SK-N-SH (cell line): ENCODE measurements around the gene NUMBL. TPM values are rescaled to one million over a fixed set of nuclear protein-coding genes. Genes with fewer than 3 reads are reported as not detected.

Experiments used
- CTCF ChIA-PET: fragments of 300-600, 350-600 bp; formaldehyde crosslinking; extraction: SDS; loops from one replicate; lab custom pipeline; 2021; lab: Yijun Ruan, JAX
- POLR2A ChIA-PET: fragments of 350-600 bp; sonication (Branson Sonifier 250); formaldehyde crosslinking; extraction: SDS; loops from one replicate; lab custom pipeline; 2020; ENCODE audit warnings: antibody characterized with exemption, inconsistent platforms; lab: Yijun Ruan, JAX
- DNase-seq: peaks from one replicate; pipeline ENCODE4 v3.0.0; 2012
- H2AFZ ChIP-seq: fragments of 200-600 bp; sonication (generic); 2 replicates; pipeline ENCODE4 v1.8.1; 2016; ENCODE audit warnings: antibody characterized with exemption, mild to moderate bottlenecking, low read depth
- H3F3A ChIP-seq: fragments of 200-600 bp; sonication (generic); replicated peaks from 2 replicates; pipeline ENCODE3; 2016; ENCODE audit warnings: antibody characterized with exemption, mild to moderate bottlenecking; ENCODE audit not compliant: insufficient read depth
- H3K27ac ChIP-seq, 2 experiments: fragments of 200-500 bp in 1 of 2; fragments of 200-600 bp in 1 of 2; sonication (Bioruptor generic) in 1 of 2; sonication (generic), shearing (Covaris generic) in 1 of 2; 2 replicates each; pipeline versions ENCODE4 v1.5.1 to v1.6.1; 2014 to 2016; ENCODE audit warnings: low read depth in 2 of 2, inconsistent platforms in 1 of 2, low read length in 1 of 2, mild to moderate bottlenecking in 1 of 2, mixed read lengths in 1 of 2
- H3K27me3 ChIP-seq: fragments of 200-600 bp; sonication (generic), shearing (Covaris generic); 2 replicates; pipeline ENCODE4 v1.6.1; 2016; ENCODE audit warnings: mixed run types; ENCODE audit not compliant: insufficient read depth
- H3K36me3 ChIP-seq, 2 experiments: fragments of 200-500 bp in 1 of 2; fragments of 200-600 bp in 1 of 2; sonication (Bioruptor generic) in 1 of 2; sonication (generic) in 1 of 2; replicated peaks in 1 of 2; 2 replicates each; pipeline versions ENCODE3 to v1.5.1; 2014 to 2016; ENCODE audit warnings: low read length in 1 of 2, mild to moderate bottlenecking in 1 of 2; ENCODE audit not compliant: insufficient read depth in 2 of 2, control insufficient read depth in 1 of 2
- H3K4me1 ChIP-seq, 2 experiments: fragments of 200-500 bp in 1 of 2; fragments of 200-600 bp in 1 of 2; sonication (Bioruptor generic) in 1 of 2; sonication (generic), shearing (Covaris generic) in 1 of 2; 2 replicates each; pipeline versions ENCODE4 v1.5.1 to v1.6.1; 2014 to 2016; ENCODE audit warnings: low read depth in 1 of 2, low read length in 1 of 2, mixed run types in 1 of 2; ENCODE audit not compliant: insufficient read depth in 2 of 2, control insufficient read depth in 1 of 2
- H3K4me2 ChIP-seq: fragments of 200-600 bp; sonication (generic), shearing (Covaris generic); 2 replicates; pipeline ENCODE4 v1.6.1; 2017; ENCODE audit warnings: mixed run types
- H3K4me3 ChIP-seq, 2 experiments: fragments of 200-500 bp in 1 of 2; fragments of 200-600 bp in 1 of 2; sonication (Bioruptor generic) in 1 of 2; sonication (generic), shearing (Covaris generic) in 1 of 2; 2 replicates each; pipeline versions ENCODE4 v1.5.1 to v1.8.1; 2014 to 2016; ENCODE audit warnings: low read depth in 2 of 2, inconsistent platforms in 1 of 2, low read length in 1 of 2, mild to moderate bottlenecking in 1 of 2, mixed read lengths in 1 of 2, moderate library complexity in 1 of 2
- H3K79me2 ChIP-seq: fragments of 200-600 bp; sonication (generic); 2 replicates; pipeline ENCODE4 v1.8.1; 2017; ENCODE audit warnings: mild to moderate bottlenecking; ENCODE audit not compliant: insufficient read depth
- H3K9ac ChIP-seq: fragments of 200-600 bp; sonication (generic); 2 replicates; pipeline ENCODE4 v1.6.1; 2017; ENCODE audit warnings: mixed run types
- H3K9me2 ChIP-seq: fragments of 200-600 bp; sonication (generic); 2 replicates; pipeline ENCODE4 v1.6.1; 2017; ENCODE audit warnings: mixed run types
- H3K9me3 ChIP-seq: fragments of 200-600 bp; sonication (generic); 2 replicates; pipeline ENCODE4 v1.6.1; 2017; ENCODE audit warnings: mixed run types, mild to moderate bottlenecking, moderate library complexity
- H4K20me1 ChIP-seq: fragments of 200-600 bp; sonication (generic); 2 replicates; pipeline ENCODE4 v1.6.1; 2017; ENCODE audit warnings: mild to moderate bottlenecking, mixed run types; ENCODE audit not compliant: insufficient read depth
- CHD2 ChIP-seq: fragments of 150-350 bp; IDR thresholded peaks from 2 replicates; pipeline ENCODE4 v1.6.1; 2018; ENCODE audit warnings: low read length; ENCODE audit not compliant: partially characterized antibody
- EP300 ChIP-seq, 2 experiments: IDR thresholded peaks; 2 replicates each; pipeline versions ENCODE4 v1.4.0 to v1.6.1; 2012; ENCODE audit warnings: borderline replicate concordance in 1 of 2, low read depth in 1 of 2, low read length in 1 of 2
- EZH2phosphoT487 ChIP-seq: fragments of 200-600 bp; sonication (generic); IDR thresholded peaks from 2 replicates; pipeline ENCODE4 v1.6.1; 2017; ENCODE audit warnings: low read depth, mixed run types, mild to moderate bottlenecking, antibody characterized with exemption, moderate library complexity, borderline replicate concordance
- FOXJ3 ChIP-seq: sonication (generic); formaldehyde crosslinking; IDR thresholded peaks from 2 replicates; pipeline ENCODE4 v1.5.1; 2020; ENCODE audit warnings: mild to moderate bottlenecking, missing genetic modification reagents
- FOXM1 ChIP-seq: IDR thresholded peaks from 2 replicates; pipeline ENCODE4 v1.4.0; 2012; ENCODE audit warnings: low read depth, mild to moderate bottlenecking
- GABPA ChIP-seq: IDR thresholded peaks from 2 replicates; pipeline ENCODE4 v1.4.0; 2012; ENCODE audit warnings: low read depth, mild to moderate bottlenecking
- GATA2 ChIP-seq: sonication (generic); formaldehyde crosslinking; IDR thresholded peaks from 2 replicates; pipeline ENCODE4 v1.5.0; 2020; ENCODE audit warnings: mild to moderate bottlenecking, missing genetic modification reagents
- JUND ChIP-seq: IDR thresholded peaks from 2 replicates; pipeline ENCODE4 v1.4.0; 2012
- NFIC ChIP-seq: IDR thresholded peaks from 2 replicates; pipeline ENCODE4 v1.4.0; 2012; ENCODE audit warnings: borderline replicate concordance
- NRF1 ChIP-seq: IDR thresholded peaks from 2 replicates; pipeline ENCODE4 v1.6.1; 2012; ENCODE audit warnings: low read depth, mild to moderate bottlenecking, low read length
- RAD21 ChIP-seq: IDR thresholded peaks from 2 replicates; pipeline ENCODE4 v1.6.1; 2012; ENCODE audit warnings: mild to moderate bottlenecking, low read length
- RXRA ChIP-seq: IDR thresholded peaks from 2 replicates; pipeline ENCODE4 v1.4.0; 2012; ENCODE audit warnings: low read depth, mild to moderate bottlenecking, borderline replicate concordance
- SIN3A ChIP-seq: IDR thresholded peaks from 2 replicates; pipeline ENCODE4 v1.6.1; 2012; ENCODE audit warnings: low read depth, mild to moderate bottlenecking, low read length, moderate library complexity, borderline replicate concordance
- SMC3 ChIP-seq: IDR thresholded peaks from 2 replicates; pipeline ENCODE4 v1.6.1; 2012; ENCODE audit warnings: low read depth, low read length, improper control_type of control experiment
- TAF1 ChIP-seq: IDR thresholded peaks from 2 replicates; pipeline ENCODE4 v1.6.1; 2012; ENCODE audit warnings: low read depth, mild to moderate bottlenecking, low read length, moderate library complexity, borderline replicate concordance
- WGBS: methylation state at CpG from one replicate; pipeline ENCODE4 v1.1.6; 2017; ENCODE audit warnings: low lambda C conversion rate; 5-methylcytosine and 5-hydroxymethylcytosine counted together
- polyA plus RNA-seq, 3 experiments: library from polyadenylated mRNA; depleted of rRNA; stranded (reverse); fragments of >200 nt; gene quantifications; 2 replicates each; pipeline ENCODE4 v1.2.3, GENCODE V29; 2012
- TF ChIP-seq, protein P1 (sequence below): fragments of 150-350 bp; IDR thresholded peaks from 2 replicates; pipeline ENCODE4 v1.6.1; 2016; ENCODE audit warnings: mild to moderate bottlenecking, low read depth, low read length
- TF ChIP-seq, protein P2 (sequence below): IDR thresholded peaks from 2 replicates; pipeline ENCODE4 v1.4.0; 2012; ENCODE audit warnings: low read depth
- TF ChIP-seq, protein P3 (sequence below): IDR thresholded peaks from 2 replicates; pipeline ENCODE4 v1.6.1; 2012; ENCODE audit warnings: mild to moderate bottlenecking, low read depth, low read length, moderate library complexity

NUMBL gene
- polyA plus RNA-seq, 1 of the 3 experiments (the other 2 are of a cell fraction), result 54.6 TPM

DNA sequence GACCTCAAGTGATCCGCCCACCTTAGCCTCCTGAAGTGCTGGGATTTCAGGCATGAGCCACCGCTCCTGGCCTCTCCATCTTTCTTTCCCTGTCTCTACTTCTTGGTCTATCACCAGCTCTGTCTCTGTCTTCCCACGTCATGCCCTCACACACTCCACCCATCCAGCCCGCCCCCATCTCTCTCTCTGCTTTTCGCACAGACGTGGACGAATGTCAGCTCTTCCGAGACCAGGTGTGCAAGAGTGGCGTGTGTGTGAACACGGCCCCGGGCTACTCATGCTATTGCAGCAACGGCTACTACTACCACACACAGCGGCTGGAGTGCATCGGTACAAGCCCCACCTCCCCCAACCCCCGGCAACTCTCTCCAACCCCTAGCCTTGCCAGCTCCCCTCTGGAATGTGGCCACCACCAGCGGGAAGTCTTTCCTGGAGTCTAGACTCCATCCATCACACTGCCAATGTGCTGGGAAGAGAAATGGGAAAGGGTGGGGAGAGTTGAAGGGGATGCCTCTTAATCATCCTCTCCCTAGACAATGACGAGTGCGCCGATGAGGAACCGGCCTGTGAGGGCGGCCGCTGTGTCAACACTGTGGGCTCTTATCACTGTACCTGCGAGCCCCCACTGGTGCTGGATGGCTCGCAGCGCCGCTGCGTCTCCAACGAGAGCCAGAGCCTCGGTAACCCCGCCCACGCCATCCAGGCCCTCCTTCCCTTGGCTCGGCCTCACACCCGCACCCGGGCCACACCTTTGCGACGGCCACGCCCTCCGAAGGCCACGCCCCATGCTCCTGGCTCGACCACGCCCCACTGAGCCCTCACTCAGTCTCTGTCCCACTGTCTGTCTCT, 66.8 kb downstream of the NUMBL start:
- Histone ChIP-seq H2AFZ (no peak overlapping the region), H3K4me3 (no peak overlapping the region), H3F3A (peaks cover 3% of the 10 kb centered on the region), H3K27ac (no peak overlapping the region), H3K9me2 (no peaks in the 10 kb centered on the region), H3K27me3 (no peaks in the 10 kb centered on the region), H4K20me1 (no peaks in the 10 kb centered on the region), H3K9ac (no peak overlapping the region), H3K9me3 (no peaks in the 10 kb centered on the region), H3K4me1 (peaks cover 0 to 5% of the 10 kb centered on the region in 2 experiments; a peak in 1 of 4 replicates), H3K36me3 (no peaks in the 10 kb centered on the region), H3K79me2 (no peaks in the 10 kb centered on the region), H3K4me2 (no peak overlapping the region)
- ChIA-PET POLR2A (no interaction called here), CTCF (interaction anchor here (0.6 to 12.8 kb wide), 2 partner anchors 9 to 100 kb away, joined by 4 to 155 read pairs; no protein-coding TSS in a partner anchor)
- DNase-seq, result peak; percentile 30
- WGBS, result 85% methylated on average over 33 of the region's 41 CpGs
- TF ChIP-seq NRF1 (no peak), RXRA (no peak), GATA2 (CRISPR knock-in tag) (no peak), NFIC (no peak), SMC3 (no peak), FOXM1 (no peak), EP300 (IDR thresholded peaks at IDR 0.05; ENCODE audit: borderline replicate concordance in 1 of 2, low read depth in 1 of 2, low read length in 1 of 2) (no peak)

DNA sequence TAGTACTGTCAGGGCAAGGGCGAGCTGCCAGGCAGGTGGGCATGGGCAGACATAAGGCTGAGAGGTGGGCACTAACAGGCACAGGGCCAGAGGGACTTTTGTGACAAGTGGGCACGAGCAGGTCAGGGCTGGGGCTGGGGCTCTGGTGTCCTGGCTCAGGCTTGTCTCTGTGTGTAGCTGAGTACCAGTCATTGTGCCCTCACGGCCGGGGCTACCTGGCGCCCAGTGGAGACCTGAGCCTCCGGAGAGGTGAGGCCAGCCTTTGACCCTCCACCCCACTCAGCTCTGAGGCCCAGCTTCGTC, 67.7 kb downstream of the NUMBL start:
- POLR2A ChIA-PET, result no interaction called here
- Histone ChIP-seq H3F3A (peaks cover 3% of the 10 kb centered on the region), H3K79me2 (no peaks in the 10 kb centered on the region)
- CTCF ChIA-PET, result interaction anchor here (12.8 kb wide), 1 partner anchor 10 kb away, joined by 155 read pairs; no protein-coding TSS in a partner anchor
- TF ChIP-seq RAD21, result no peak
- TF ChIP-seq TAF1, result no peak
- no peak for TF ChIP-seq SIN3A
- no peak for TF ChIP-seq SMC3
- TF ChIP-seq, protein P1, sequence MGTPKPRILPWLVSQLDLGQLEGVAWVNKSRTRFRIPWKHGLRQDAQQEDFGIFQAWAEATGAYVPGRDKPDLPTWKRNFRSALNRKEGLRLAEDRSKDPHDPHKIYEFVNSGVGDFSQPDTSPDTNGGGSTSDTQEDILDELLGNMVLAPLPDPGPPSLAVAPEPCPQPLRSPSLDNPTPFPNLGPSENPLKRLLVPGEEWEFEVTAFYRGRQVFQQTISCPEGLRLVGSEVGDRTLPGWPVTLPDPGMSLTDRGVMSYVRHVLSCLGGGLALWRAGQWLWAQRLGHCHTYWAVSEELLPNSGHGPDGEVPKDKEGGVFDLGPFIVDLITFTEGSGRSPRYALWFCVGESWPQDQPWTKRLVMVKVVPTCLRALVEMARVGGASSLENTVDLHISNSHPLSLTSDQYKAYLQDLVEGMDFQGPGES, result no peak
- no peak for TF ChIP-seq EZH2phosphoT487
- no peak for TF ChIP-seq FOXJ3 (CRISPR knock-in tag)
- no peak for TF ChIP-seq JUND
- no peak for TF ChIP-seq CHD2
- no peak for TF ChIP-seq EP300 (IDR thresholded peaks at IDR 0.05; ENCODE audit: borderline replicate concordance in 1 of 2, low read depth in 1 of 2, low read length in 1 of 2)
- TF ChIP-seq, protein P2, sequence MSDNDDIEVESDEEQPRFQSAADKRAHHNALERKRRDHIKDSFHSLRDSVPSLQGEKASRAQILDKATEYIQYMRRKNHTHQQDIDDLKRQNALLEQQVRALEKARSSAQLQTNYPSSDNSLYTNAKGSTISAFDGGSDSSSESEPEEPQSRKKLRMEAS, result no peak
- TF ChIP-seq, protein P3, sequence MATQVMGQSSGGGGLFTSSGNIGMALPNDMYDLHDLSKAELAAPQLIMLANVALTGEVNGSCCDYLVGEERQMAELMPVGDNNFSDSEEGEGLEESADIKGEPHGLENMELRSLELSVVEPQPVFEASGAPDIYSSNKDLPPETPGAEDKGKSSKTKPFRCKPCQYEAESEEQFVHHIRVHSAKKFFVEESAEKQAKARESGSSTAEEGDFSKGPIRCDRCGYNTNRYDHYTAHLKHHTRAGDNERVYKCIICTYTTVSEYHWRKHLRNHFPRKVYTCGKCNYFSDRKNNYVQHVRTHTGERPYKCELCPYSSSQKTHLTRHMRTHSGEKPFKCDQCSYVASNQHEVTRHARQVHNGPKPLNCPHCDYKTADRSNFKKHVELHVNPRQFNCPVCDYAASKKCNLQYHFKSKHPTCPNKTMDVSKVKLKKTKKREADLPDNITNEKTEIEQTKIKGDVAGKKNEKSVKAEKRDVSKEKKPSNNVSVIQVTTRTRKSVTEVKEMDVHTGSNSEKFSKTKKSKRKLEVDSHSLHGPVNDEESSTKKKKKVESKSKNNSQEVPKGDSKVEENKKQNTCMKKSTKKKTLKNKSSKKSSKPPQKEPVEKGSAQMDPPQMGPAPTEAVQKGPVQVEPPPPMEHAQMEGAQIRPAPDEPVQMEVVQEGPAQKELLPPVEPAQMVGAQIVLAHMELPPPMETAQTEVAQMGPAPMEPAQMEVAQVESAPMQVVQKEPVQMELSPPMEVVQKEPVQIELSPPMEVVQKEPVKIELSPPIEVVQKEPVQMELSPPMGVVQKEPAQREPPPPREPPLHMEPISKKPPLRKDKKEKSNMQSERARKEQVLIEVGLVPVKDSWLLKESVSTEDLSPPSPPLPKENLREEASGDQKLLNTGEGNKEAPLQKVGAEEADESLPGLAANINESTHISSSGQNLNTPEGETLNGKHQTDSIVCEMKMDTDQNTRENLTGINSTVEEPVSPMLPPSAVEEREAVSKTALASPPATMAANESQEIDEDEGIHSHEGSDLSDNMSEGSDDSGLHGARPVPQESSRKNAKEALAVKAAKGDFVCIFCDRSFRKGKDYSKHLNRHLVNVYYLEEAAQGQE, result no peak
- no peak for TF ChIP-seq GABPA
- TF ChIP-seq NRF1, result no peak
- TF ChIP-seq RXRA, result no peak
- TF ChIP-seq, all 33 proteins: peak for 0
- no peaks in the 10 kb centered on the region for H4K20me1 ChIP-seq
- peaks cover 0 to 5% of the 10 kb centered on the region in 2 experiments; a peak in 1 of 4 replicates for H3K4me1 ChIP-seq
- H3K27me3 ChIP-seq, result no peaks in the 10 kb centered on the region
- no peak overlapping the region for H3K4me3 ChIP-seq
- H3K9ac ChIP-seq, result no peak overlapping the region
- no peaks in the 10 kb centered on the region for H3K9me3 ChIP-seq
- no peak overlapping the region for H3K4me2 ChIP-seq
- no peaks in the 10 kb centered on the region for H3K9me2 ChIP-seq
- H3K27ac ChIP-seq, result no peak overlapping the region
- H2AFZ ChIP-seq, result no peak overlapping the region
- no peaks in the 10 kb centered on the region for H3K36me3 ChIP-seq
- 94% methylated on average over 7 of the region's 7 CpGs for WGBS
- no peak for DNase-seq
